ENCODE measurements around the gene C11orf21.

The C11orf21 gene

GRCh38 chr11:2321311-2321683, 19.6 kb upstream of the C11orf21 start:
- Histone ChIP-seq H2AFZ (no peak overlapping the region), H3K4me3 (ENCODE audit: low read depth, low read length) (no peak overlapping the region), H3K9me3 (ENCODE audit: control insufficient read depth, low read length) (no peaks in the 10 kb centered on the region), H3K4me1 (no peaks in the 10 kb centered on the region), H3K27ac (no peak overlapping the region), H3K9ac (no peak overlapping the region), H3K4me2 (ENCODE audit: low read length) (no peak overlapping the region), H3K27me3 (ENCODE audit: control insufficient read depth, insufficient read depth, low read length) (no peaks in the 10 kb centered on the region), H3K36me3 (ENCODE audit: control insufficient read depth, insufficient read depth, low read length) (no peaks in the 10 kb centered on the region), H3K79me2 (no peaks in the 10 kb centered on the region)
- no peak for TF ChIP-seq CTCF (IDR thresholded peaks at IDR 0.05)

- Histone ChIP-seq H3K36me3 (ENCODE audit: control insufficient read depth, insufficient read depth, low read length) (no peaks in the 10 kb centered on the region), H3K4me2 (ENCODE audit: low read length) (no peak overlapping the region), H3K27ac (no peak overlapping the region), H3K4me1 (no peaks in the 10 kb centered on the region), H3K4me3 (ENCODE audit: low read depth, low read length) (no peak overlapping the region), H3K27me3 (ENCODE audit: control insufficient read depth, insufficient read depth, low read length) (no peaks in the 10 kb centered on the region), H3K79me2 (no peaks in the 10 kb centered on the region), H2AFZ (no peak overlapping the region), H3K9me3 (ENCODE audit: control insufficient read depth, low read length) (no peaks in the 10 kb centered on the region), H3K9ac (no peak overlapping the region)
- TF ChIP-seq CTCF (IDR thresholded peaks at IDR 0.05), result no peak
Measured at GRCh38 chr11:2320568-2321310, 19.0 kb upstream of the C11orf21 start.

- no peak overlapping the region for H3K9ac ChIP-seq
- no peak overlapping the region for H3K4me3 ChIP-seq (ENCODE audit: low read depth, low read length)
- TF ChIP-seq CTCF (IDR thresholded peaks at IDR 0.05), result no peak
- no peak overlapping the region for H3K4me2 ChIP-seq (ENCODE audit: low read length)
- no peaks in the 10 kb centered on the region for H3K9me3 ChIP-seq (ENCODE audit: control insufficient read depth, low read length)
- no peaks in the 10 kb centered on the region for H3K27me3 ChIP-seq (ENCODE audit: control insufficient read depth, insufficient read depth, low read length)
- no peaks in the 10 kb centered on the region for H3K4me1 ChIP-seq
- no peak overlapping the region for H3K27ac ChIP-seq
- no peaks in the 10 kb centered on the region for H3K79me2 ChIP-seq
- no peaks in the 10 kb centered on the region for H3K36me3 ChIP-seq (ENCODE audit: control insufficient read depth, insufficient read depth, low read length)
- no peak overlapping the region for H2AFZ ChIP-seq
Measured at GRCh38 chr11:2319791-2320472, 18.2 kb upstream of the C11orf21 start.

GRCh38 chr11:2318707-2319106, 17.0 kb upstream of the C11orf21 start:
- no peaks in the 10 kb centered on the region for H3K36me3 ChIP-seq (ENCODE audit: control insufficient read depth, insufficient read depth, low read length)
- H3K4me3 ChIP-seq (ENCODE audit: low read depth, low read length), result no peak overlapping the region
- H2AFZ ChIP-seq, result no peak overlapping the region

More at GRCh38 chr11:2318707-2319106, 17.0 kb upstream of the C11orf21 start:
- H3K9me3 ChIP-seq (ENCODE audit: control insufficient read depth, low read length), result no peaks in the 10 kb centered on the region
- H3K4me2 ChIP-seq (ENCODE audit: low read length), result no peak overlapping the region
- TF ChIP-seq CTCF (IDR thresholded peaks at IDR 0.05), result no peak
- no peaks in the 10 kb centered on the region for H3K4me1 ChIP-seq
- no peaks in the 10 kb centered on the region for H3K79me2 ChIP-seq
- no peak overlapping the region for H3K27ac ChIP-seq
- H3K27me3 ChIP-seq (ENCODE audit: control insufficient read depth, insufficient read depth, low read length), result no peaks in the 10 kb centered on the region
- H3K9ac ChIP-seq, result no peak overlapping the region
